GM19468 (cell line): ENCODE data around the gene IL17D.
"Not testable (repeated sequence)": the region's sequence is repeated elsewhere in the genome, so short reads cannot be mapped to it uniquely, and the experiment has no call there.

ENCODE experiments used
- ATAC-seq: cut with Tn5 transposase; IDR thresholded peaks from one replicate; pipeline ENCODE4 v1.9.1; 2021; ENCODE audit warnings: mild to moderate bottlenecking, moderate library complexity, moderate number of reproducible peaks; ENCODE audit not compliant: unreplicated experiment; ENCODE audit errors: extremely low read depth

IL17D gene

DNA sequence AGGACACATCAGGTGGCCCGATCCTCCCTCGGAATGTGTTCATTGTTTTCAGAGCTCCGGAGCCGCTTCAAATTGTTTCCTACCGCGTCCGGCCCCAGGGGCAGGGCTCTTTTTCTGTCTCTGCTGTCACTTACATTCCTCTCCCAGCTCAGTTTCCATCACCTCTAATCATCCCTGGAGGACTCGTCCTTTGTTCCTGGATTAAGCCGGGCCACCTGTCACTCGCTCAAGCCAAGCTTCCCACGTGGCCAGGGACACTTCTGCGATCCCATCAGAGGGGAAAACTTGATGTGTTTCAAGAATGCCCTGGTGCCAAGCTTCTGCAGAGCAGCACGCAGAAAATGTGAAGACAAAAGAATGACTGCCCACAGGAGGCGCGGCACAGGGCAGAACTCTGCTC is 13.5 kb downstream of the IL17D start:
- no peak for ATAC-seq

DNA sequence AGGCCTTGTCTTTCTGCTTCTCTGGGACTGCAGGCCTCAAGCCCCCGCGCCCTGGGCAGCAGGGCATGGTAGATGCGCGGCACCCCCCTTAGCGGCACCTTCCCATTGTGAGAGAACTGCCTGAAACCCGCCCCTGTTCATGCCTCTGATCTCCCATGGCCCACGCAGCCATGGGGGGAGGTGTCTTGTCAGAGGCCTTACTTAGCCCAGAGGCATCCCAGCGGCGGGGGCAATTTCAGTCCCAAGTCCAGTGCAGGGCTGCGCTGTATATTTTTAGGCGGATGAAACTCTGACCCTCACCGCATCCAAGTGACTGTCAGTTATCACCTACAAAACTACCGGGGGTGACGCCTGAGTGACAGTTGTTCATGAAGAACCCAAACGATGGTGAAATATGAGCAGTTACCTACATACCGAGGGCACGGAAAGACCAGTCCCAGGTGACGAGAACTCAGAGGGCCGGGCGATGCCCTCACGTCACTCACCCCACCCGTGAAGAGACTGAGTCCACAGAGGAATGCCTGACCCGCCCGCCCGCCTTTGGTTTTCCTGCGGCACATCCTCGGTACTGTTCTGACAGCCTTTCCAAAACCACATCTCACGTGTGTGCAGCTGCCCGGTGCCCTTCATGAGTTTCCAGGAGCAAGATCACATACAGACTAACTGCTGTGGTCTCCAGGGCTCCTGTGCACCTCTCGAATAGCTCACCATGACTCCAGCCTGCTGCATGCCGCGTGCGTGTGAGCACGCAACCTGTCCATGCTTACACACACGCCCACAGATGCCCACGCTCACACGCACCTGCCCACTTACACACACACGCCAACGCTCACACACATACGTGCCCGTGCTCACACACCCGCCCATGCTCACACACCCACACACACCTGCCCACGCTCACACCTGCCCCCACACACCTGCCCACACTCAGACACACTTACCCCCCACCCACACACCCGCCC is 14.4 kb downstream of the IL17D start:
- ATAC-seq = no peak

DNA sequence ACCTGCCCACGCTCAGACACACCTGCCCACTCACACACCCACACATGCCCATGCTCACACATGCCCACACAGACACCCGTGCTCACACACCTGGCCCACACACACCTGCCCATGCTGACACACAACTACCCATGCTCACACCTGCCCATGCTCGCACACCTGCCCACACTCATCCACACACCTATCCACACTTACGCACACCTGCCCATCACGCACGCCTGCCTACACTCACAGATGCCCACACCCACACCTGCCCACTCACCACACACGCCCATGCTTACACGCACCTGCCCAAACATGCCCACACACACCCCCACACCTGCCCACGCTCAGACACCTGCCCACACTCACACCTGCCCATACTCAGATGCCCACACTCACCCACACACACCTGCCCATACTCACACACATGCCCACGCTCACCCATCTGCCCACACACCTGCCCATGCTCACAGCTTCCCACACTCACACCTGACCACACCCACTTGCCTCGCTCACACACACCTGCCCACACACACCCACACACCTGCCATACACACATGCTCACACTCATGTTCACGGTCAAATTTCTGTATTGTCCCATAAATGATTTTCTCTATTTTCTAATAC is 15.6 kb downstream of the IL17D start:
- no peak for ATAC-seq

DNA sequence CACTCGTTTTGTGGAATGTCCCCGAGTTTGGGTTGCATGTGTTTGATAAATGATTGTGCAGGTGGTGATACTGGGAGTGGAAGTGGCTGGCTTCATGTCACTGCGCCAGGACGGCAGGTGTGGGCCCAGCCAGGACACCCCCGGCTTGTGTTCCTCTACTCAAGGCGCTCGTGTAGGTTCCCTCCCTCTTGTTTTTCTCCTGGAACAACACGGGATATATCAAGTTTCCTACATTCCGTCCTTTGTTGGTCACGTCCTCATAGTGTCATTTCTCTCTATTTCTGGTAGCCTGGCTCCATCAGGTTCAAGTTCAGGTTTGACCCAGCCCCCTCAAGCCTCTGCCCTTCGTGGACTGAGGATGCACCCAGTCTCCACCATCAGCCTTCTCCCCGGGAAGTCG is 16.3 kb downstream of the IL17D start:
- ATAC-seq = no peak

DNA sequence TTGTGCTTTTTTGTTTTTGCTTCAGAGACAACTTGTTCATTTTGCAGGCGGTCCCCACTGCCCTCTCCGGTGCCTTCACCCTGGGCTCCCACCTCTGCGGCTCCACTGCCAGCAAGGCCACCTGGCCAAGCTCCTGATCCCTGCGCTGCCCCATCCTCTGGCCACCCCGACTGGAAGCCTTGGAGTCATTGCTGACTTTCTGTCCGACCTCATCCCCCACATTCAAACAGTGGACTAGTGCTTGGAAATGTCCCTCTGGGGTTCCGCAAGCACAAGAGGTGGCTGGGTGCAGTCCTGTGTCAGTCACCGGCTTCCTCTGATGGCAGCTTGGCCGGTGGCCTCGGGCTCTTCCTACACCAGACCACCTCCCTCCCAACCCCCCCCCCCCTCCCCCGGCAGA is 17.0 kb downstream of the IL17D start:
- no peak for ATAC-seq

DNA sequence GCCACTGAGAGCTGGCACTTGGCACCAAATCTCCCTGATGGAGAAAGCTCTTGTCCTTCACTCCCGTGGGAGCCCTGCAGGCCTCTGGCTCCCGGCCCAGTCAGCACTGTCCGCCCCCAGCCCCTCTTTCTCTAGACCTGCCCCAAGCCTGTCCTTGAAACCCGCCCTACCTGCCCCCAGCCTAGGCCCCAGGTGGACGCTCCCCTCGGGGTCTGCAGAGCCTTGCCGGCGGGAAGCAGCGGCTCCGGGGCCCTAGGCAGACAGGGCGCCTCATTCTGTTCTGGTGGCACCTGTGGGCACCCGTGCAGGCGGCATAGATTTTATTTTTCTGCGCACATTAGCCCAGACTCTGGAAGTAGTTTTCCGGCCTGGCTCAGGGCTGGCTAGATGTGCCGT is 17.6 kb downstream of the IL17D start:
- no peak for ATAC-seq

DNA sequence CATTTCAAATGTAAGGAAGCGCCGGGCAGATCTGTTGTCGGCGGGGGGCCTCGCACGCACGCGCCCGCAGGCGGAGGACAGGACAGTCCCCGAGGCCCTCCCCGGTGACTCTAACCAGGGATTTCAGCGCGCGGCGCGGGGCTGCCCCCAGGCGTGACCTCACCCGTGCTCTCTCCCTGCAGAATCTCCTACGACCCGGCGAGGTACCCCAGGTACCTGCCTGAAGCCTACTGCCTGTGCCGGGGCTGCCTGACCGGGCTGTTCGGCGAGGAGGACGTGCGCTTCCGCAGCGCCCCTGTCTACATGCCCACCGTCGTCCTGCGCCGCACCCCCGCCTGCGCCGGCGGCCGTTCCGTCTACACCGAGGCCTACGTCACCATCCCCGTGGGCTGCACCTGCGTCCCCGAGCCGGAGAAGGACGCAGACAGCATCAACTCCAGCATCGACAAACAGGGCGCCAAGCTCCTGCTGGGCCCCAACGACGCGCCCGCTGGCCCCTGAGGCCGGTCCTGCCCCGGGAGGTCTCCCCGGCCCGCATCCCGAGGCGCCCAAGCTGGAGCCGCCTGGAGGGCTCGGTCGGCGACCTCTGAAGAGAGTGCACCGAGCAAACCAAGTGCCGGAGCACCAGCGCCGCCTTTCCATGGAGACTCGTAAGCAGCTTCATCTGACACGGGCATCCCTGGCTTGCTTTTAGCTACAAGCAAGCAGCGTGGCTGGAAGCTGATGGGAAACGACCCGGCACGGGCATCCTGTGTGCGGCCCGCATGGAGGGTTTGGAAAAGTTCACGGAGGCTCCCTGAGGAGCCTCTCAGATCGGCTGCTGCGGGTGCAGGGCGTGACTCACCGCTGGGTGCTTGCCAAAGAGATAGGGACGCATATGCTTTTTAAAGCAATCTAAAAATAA is 18.2 kb downstream of the IL17D start:
- no peak for ATAC-seq

DNA sequence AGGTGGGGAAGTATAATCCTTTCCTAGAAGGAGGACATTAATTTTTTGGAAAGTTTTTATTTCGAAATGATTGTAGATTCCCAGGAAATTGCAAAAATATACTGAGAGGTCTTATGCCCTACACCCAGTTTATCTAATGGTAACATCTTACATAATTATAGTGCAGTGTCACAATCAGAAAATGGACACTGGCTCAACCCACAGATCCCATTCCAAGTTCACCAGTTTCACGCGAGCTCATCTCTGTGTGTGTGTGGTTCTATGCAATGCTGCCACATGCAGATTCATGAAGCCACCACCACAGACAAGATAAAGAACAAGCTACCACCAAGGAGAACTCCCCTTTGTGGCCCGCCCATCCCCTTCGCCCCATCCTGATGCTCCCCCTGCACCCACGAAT is 24.4 kb downstream of the IL17D start:
- no peak for ATAC-seq

DNA sequence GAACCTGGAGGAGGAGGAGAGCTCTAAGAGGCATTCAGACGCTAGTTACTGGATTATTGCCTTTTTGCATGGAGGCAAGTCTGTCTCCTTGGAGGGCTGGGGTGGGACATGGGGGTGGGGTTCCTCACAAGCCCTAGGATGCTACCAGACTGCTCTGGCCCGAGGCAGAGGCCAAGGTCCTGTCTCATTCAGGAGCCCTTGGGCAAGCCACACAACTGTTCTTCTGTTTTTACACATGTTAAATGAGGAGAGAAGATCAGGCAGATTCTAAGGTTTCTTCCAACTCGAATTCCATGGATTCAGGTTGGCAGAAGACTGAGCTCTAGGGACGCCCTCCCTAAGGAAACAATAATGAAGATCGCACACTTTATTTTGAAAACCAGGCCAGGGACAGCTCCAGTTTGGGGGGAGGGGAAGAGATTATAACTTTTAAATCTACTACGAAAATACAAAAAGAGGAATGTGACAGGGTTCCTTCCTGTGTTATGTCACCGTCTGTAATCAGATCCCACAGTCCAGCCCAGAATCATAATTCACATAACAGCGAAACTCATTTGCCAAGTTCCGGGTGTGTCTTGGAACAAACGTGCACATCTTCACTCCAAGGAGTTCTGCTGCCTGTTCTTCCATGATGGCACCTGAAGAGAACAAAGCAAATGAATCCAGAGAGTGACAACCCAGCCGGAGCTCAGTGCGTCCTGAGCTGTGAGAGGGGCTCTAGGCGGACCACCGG is 25.2 kb downstream of the IL17D start:
- no peak for ATAC-seq

DNA sequence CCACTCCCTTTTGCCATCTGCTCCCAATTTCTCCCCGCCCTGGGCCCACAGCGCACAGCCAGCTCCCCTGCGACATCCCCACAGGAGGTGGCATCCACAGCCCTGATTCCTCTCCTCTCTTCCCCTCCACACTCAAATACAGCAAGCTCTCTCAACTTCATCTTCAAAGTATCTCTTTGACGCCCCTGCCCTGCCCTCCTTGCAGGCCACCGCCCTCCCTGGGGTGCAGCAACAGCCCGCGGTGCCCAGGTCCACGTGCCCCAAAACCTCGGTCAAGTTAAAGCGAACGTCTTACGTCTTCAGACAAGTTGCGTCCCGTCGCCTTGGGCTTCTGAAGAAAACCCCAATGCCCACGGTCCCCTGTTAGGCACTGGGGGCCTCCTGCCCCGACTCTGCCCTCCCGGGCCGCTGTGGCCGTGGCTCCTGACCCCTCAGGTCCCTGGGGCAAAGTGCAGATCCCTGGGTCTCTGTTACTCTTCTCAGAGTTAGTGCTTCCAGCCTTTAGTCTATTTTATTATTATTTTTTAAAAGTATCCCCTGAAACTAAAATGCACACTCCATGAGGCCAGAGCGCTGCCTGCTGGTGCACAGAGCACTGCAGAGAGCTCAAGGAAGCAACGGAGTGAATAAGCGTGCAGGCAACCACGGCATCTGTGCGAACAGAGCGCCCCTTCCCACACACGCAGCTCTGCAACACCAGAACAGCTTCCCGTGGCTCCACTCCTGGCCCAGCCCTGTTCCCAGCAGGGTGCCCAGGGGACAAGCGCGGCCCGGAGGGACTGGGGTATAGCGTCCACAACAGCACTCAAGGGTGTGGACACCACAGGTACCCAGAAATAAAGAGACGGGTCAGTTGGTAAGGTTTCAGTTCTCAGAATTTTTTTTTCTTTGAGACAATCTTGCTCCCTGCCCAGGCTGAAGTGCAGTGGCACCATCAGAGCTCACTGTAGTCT is 26.4 kb downstream of the IL17D start:
- no peak for ATAC-seq

DNA sequence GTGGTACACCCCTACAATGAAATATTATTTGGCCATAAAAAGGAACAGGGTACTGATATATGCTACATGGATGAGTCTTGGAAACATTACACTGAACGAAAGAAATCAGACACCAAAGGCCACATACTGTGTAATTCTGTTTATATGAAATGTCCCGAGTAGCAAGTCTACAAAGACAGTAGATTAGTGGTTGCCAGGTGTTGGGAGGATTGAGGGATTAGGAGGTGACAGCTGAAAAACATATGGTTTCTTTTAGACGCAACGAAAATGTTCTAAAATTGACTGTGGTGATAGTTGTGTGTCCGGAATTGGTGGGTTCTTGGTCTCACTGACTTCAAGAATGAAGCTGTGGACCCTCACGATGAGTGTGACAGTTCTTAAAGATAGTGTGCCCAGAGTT is 35.1 kb downstream of the IL17D start:
- no peak for ATAC-seq

DNA sequence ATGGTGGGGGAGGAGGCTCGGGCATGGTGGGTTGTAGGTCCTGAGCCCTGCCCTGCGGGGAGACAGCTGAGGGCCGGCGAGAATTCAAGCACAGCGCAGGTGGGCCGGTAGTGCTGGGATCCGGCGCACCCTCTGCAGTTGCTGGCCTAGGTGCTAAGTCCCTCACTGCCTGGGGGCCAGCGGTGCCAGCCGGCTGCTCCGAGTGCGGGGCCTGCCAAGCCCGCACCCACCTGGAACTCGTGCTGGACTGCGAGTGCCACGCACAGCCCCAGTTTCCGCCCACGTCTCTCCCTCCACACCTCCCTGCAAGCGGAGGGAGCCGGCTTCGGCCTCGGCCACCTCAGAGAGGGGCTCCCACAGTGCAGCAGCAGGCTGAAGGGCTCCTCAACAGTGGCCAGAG is 36.5 kb downstream of the IL17D start:
- no peak for ATAC-seq

DNA sequence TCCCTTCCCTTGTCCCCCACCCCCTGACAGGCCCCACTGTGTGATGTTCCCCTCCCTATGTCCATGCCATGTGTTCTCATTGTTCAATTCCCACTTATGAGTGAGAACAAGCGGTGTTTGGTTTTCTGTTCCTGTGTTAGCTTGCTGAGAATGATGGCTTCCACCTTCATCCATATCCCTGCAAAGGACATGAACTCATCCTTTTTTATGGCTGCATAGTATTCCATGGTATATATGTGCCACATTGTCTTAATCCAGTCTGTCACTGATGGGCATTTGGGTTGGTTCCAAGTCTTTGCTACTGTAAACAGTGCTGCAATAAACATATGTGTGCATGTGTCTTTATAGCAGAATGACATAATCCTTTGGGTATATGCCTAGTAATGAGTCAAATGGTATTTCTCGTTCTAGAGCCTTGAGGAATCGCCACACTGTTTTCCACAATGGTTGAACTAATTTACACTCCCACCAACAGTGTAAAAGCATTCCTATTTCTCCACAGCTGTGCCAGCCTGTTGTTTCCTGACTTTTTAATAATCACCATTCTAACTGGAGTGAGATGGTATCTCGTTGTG is 40.4 kb downstream of the IL17D start:
- ATAC-seq = not testable (repeated sequence)

DNA sequence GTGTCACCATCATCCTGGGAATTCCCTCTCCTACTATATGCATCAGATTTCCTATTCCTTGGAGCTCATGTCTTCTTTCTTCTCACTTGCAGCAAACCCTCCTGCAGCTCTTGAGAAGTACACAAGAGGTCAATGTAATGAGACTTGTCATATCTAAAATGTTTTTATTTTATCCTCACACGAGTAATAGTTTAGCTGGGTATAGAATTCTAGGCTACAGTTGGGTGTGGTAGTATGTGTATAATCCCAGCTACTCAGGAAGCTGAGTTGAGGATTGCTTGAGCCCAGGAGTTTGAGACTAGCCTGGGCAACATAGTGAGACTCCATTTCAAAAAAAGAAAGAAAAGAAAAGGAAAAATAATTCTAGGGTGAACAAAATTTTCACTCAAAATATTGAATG is 45.9 kb downstream of the IL17D start:
- ATAC-seq = no peak

DNA sequence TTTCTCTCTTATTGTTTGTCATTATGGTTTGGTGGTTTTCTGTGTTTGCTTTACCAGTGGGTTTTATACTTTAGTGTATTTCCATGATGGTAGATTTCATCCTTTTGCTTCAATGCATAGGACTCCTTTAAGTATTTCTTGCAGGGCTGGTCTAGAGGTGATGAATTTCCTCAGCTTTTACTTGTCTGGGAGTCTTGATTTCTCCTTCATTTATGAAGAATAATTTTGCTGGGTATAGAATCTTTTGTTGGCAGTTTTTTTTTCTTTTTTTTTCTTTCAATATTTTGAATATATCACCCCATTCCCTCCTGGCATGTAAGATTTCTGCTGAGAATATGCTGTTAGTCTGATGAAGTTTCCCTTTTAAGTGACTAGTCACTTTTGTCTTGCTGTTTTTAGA is 50.5 kb downstream of the IL17D start:
- no peak for ATAC-seq

DNA sequence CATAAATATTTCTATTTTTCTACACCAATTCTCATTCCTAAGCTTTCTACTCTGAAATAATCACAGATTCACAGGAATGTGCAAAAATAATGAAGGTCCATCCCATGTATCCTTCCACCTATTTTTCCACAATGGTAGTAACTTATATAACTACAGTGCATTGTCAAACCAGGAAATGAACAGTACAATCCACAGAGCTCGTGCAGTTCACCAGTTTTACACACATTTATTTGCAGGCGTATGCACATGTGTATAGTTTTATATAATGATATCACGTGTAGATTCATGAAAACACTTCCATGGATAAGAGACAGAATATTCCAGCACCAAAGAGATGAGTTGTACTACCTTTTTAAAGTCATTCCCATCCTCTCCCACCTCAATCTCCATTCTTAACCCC is 57.4 kb downstream of the IL17D start:
- ATAC-seq = no peak

DNA sequence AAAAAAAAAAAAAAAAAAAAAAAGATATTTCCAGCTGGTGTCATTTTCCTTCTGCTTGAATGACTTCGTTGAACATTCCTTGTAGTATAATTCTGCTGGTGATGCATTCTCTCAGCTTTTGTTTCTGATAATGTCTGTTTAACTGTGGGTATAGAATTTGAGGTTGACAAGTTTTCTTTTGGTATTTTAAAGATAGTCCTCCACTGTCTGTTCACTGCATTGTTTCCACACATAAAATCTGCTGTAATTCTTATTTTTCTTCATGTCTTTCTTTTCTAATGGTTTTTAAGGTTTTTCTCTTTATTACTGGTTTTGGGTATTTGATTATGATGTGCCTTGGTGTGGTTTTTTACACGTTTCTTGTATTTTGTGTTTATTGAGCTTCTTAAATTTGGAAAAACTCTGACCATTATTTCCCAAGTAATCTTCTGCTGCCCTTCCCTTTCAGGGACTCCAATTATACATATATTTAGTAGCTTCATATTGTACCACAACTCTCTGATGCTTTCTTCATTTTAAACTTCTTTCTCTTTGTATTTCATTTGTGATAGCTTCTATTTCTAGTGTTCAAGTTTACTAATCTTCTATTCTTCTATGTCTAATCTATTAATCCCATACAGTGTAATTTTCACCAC is 63.9 kb downstream of the IL17D start:
- ATAC-seq = no peak

DNA sequence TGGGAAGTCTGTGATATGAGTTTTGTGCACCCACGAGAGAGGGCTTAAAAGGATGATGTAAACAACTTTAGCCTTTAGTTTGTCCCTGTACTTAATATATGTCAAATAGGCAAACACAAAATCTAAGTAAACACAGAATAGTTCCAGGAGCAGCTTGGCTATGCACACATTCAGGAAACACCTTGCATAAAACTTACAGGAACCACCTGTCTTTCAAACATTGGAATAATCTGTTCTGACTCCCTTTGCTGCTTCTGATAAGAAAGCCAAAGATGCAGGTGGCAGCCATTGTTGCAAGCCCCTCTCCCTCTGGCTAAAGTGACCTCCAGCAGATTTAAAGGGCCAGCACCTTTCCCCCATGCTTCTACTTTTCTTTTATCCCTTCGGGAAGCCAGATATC is 65.6 kb downstream of the IL17D start:
- ATAC-seq = no peak
